Muscle of arm (tissue), 12 donors: ENCODE data around the gene HBD. TPM values are rescaled to one million over a fixed set of nuclear protein-coding genes. Genes with fewer than 3 reads are reported as not detected.

Experiments used
- DNase-seq: peaks from one replicate; pipeline ENCODE4 v3.0.0-alpha.2; 2013
- polyA plus RNA-seq, 12 donors: library from polyadenylated mRNA; unstranded; fragments of 120-200 nt; gene quantifications; one replicate each; pipeline ENCODE4 v1.2.1, GENCODE V29; 2013; ENCODE audit not compliant: insufficient read length in 12 of 12

The HBD gene
- polyA plus RNA-seq, 12 donors, result 0.25 to 0.80 (median 0.38) TPM; not detected in 5

GRCh38 chr11:5188201-5188600 is 46.1 kb downstream of the HBD start:
- no peak for DNase-seq

Other genes with a start within 250 kb of the HBD start
- under 1 TPM in 2 of 12 donors, not detected in 10; 0.03 TPM for gene OR51L1, start 239.6 kb downstream of the HBD start, polyA plus RNA-seq
- gene OR52J3, start 188.0 kb downstream of the HBD start, polyA plus RNA-seq, result not detected
- not detected for gene OR52E2, start 174.9 kb downstream of the HBD start, polyA plus RNA-seq
- gene OR52E1, start 164.9 kb downstream of the HBD start, polyA plus RNA-seq, result not detected
- gene OR52A5, start 96.1 kb downstream of the HBD start, polyA plus RNA-seq, result not detected
- under 1 TPM in 6 of 12 donors, not detected in 6; 0.01 to 0.03 (median 0.02) TPM for gene OR52A1, start 79.7 kb downstream of the HBD start, polyA plus RNA-seq
- not detected for gene OR51V1, start 33.8 kb downstream of the HBD start, polyA plus RNA-seq
- 1,000 to 10,000 TPM in 2 of 12 donors, 100 to 1,000 TPM in 9, not detected in 1; 100 to 1,375 (median 373) TPM for gene HBB, start 7.4 kb downstream of the HBD start, polyA plus RNA-seq
- gene HBG1, start 15.4 kb upstream of the HBD start, polyA plus RNA-seq, result 1,000 to 10,000 TPM in 2 of 12 donors, 100 to 1,000 TPM in 3, 10 to 100 TPM in 2, 1 to 10 TPM in 4, not detected in 1; 4.2 to 8,722 (median 70.4) TPM
- gene HBG2, start 20.3 kb upstream of the HBD start, polyA plus RNA-seq, result over 10,000 TPM in 2 of 12 donors, 1,000 to 10,000 TPM in 9, 100 to 1,000 TPM in 1; 964 to 18,217 (median 4,493) TPM
- gene HBE1, start 35.5 kb upstream of the HBD start, polyA plus RNA-seq, result 10 to 100 TPM in 7 of 12 donors, 1 to 10 TPM in 4, not detected in 1; 1.4 to 85.4 (median 19.9) TPM
- under 1 TPM in 1 of 12 donors, not detected in 11; 0.33 TPM for gene OR51B4, start 67.5 kb upstream of the HBD start, polyA plus RNA-seq
- not detected for gene OR51B2, start 89.8 kb upstream of the HBD start, polyA plus RNA-seq
- under 1 TPM in 6 of 12 donors, not detected in 6; 0.14 to 0.37 (median 0.19) TPM for gene OR51B5, start 109.0 kb upstream of the HBD start, polyA plus RNA-seq
- gene OR51B6, start 117.0 kb upstream of the HBD start, polyA plus RNA-seq, result not detected
- not detected for gene OR51M1, start 149.3 kb upstream of the HBD start, polyA plus RNA-seq
- not detected for gene OR51Q1, start 187.6 kb upstream of the HBD start, polyA plus RNA-seq
- gene OR51I1, start 207.0 kb upstream of the HBD start, polyA plus RNA-seq, result not detected
- not detected for gene OR51I2, start 214.8 kb upstream of the HBD start, polyA plus RNA-seq